Stimulated activated CD4-positive, alpha-beta T cell treated with anti-CD3 and anti-CD28 coated beads, Interleukin-12 subunit alpha, Interleukin-12 subunit beta, amount 100 ng/mL, for 48 hours (primary cell): ENCODE measurements around the gene TBX1.
"Not testable (repeated sequence)": the region's sequence is repeated elsewhere in the genome, so short reads cannot be mapped to it uniquely, and the experiment has no call there.

Experiments used
- DNase-seq, 3 donors: peaks; one replicate each; pipeline ENCODE4 v3.0.0-alpha.2; 2020; ENCODE audit warnings: low read depth in 2 of 3, low spot score in 1 of 3

The TBX1 gene

GRCh38 chr22:19763458-19764298 is 3.1 kb downstream of the TBX1 start:
- no peak for DNase-seq

GRCh38 chr22:19764299-19764593 is 3.7 kb downstream of the TBX1 start:
- no peak for DNase-seq

GRCh38 chr22:19764636-19765476 is 4.3 kb downstream of the TBX1 start:
- DNase-seq: no peak

GRCh38 chr22:19765477-19766239 is 5.1 kb downstream of the TBX1 start:
- DNase-seq: no peak

GRCh38 chr22:19766240-19766510 is 5.6 kb downstream of the TBX1 start:
- no peak for DNase-seq

- DNase-seq: peak; percentile 28 to 45 (median 29)
These were observed 6.2 kb downstream of the TBX1 start for GRCh38 chr22:19766511-19767426.

GRCh38 chr22:19767427-19768341 is 7.1 kb downstream of the TBX1 start:
- no peak for DNase-seq

GRCh38 chr22:19769393-19769715 is 8.8 kb downstream of the TBX1 start:
- DNase-seq: no peak

- DNase-seq: no peak
These were observed 10.0 kb downstream of the TBX1 start for GRCh38 chr22:19770349-19771220.

- DNase-seq: no peak
These were observed 11.8 kb downstream of the TBX1 start for GRCh38 chr22:19772422-19772672.

- no peak for DNase-seq
These were observed 12.3 kb downstream of the TBX1 start for GRCh38 chr22:19772673-19773469.

GRCh38 chr22:19773470-19774040 is 13.0 kb downstream of the TBX1 start:
- no peak for DNase-seq

GRCh38 chr22:19774628-19775027 is 14.1 kb downstream of the TBX1 start:
- DNase-seq: no peak

- no peak for DNase-seq
These were observed 15.1 kb downstream of the TBX1 start for GRCh38 chr22:19775496-19776325.

- DNase-seq: no peak
These were observed 16.0 kb downstream of the TBX1 start for GRCh38 chr22:19776433-19777031.

GRCh38 chr22:19777192-19777591 is 16.6 kb downstream of the TBX1 start:
- DNase-seq: not testable (repeated sequence)

GRCh38 chr22:19779011-19779421 is 18.4 kb downstream of the TBX1 start:
- no peak for DNase-seq
